Adrenal gland (tissue), 5 donors: ENCODE measurements around the gene CCDC138.

Experiments
- POLR2A ChIP-seq, 2 donors: fragments of 450-650 bp; IDR thresholded peaks; one replicate each; pipeline ENCODE4 v1.6.1; 2017; ENCODE audit warnings: antibody characterized with exemption in 2 of 2, mild to moderate bottlenecking in 2 of 2, moderate library complexity in 1 of 2
- TF ChIP-seq, protein P1 (sequence below), 6 experiments: fragments of 450-650 bp in 4 of 6; fragments of 200-600 bp in 2 of 6; sonication (generic) in 1 of 6; IDR thresholded peaks; 1 replicate in 5 of 6; 2 replicates in 1 of 6; pipeline versions ENCODE4 v1.5.1 to v1.8.0; 2016 to 2021; ENCODE audit warnings: antibody characterized with exemption in 6 of 6, mild to moderate bottlenecking in 2 of 6, moderate library complexity in 1 of 6
- donor health status: DM: no; HTN: no; CAD: no.

DNA sequence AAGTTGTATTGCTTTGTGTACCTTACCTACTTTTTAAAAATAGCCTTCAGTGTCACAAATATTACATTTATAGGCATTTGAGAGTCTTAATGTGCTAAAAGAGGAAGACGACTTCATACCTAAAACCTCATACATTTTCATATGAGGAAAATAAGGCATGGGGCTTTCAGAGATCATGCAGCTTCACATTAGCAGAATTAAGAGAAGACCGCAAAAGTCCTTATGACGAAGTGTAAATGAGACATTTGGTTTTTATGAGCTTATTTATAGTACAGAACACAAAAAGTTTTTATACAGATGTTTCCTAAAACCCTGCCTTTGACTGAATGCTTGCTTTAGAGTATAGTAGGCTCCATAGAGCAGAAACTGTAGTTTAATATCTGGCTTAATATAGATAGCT lies 10.1 kb upstream of the CCDC138 start:
- TF ChIP-seq, protein P1, sequence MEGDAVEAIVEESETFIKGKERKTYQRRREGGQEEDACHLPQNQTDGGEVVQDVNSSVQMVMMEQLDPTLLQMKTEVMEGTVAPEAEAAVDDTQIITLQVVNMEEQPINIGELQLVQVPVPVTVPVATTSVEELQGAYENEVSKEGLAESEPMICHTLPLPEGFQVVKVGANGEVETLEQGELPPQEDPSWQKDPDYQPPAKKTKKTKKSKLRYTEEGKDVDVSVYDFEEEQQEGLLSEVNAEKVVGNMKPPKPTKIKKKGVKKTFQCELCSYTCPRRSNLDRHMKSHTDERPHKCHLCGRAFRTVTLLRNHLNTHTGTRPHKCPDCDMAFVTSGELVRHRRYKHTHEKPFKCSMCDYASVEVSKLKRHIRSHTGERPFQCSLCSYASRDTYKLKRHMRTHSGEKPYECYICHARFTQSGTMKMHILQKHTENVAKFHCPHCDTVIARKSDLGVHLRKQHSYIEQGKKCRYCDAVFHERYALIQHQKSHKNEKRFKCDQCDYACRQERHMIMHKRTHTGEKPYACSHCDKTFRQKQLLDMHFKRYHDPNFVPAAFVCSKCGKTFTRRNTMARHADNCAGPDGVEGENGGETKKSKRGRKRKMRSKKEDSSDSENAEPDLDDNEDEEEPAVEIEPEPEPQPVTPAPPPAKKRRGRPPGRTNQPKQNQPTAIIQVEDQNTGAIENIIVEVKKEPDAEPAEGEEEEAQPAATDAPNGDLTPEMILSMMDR (IDR thresholded peaks at IDR 0.05), result no peak
- no peak for TF ChIP-seq POLR2A (IDR thresholded peaks at IDR 0.05)
